MM.1S (cell line): ENCODE results near the gene APOOL.

Experiments used
- EZH2 ChIP-seq: fragments of 300-600 bp; sonication (generic); optimal IDR thresholded peaks from 2 replicates; pipeline ENCODE3; 2017; ENCODE audit warnings: low read depth, mild to moderate bottlenecking, antibody characterized with exemption, low read length, mixed read lengths
- EZH2phosphoT487 ChIP-seq: fragments of 300-600 bp; sonication (generic); IDR thresholded peaks from 2 replicates; pipeline ENCODE4 v1.6.1; 2018; ENCODE audit warnings: antibody characterized with exemption, low read length
- TF ChIP-seq, protein P1 (sequence below): fragments of 300-600 bp; sonication (generic); IDR thresholded peaks from 2 replicates; pipeline ENCODE4 v1.5.1; 2016; ENCODE audit warnings: antibody characterized with exemption, low read length, mixed read lengths

DNA sequence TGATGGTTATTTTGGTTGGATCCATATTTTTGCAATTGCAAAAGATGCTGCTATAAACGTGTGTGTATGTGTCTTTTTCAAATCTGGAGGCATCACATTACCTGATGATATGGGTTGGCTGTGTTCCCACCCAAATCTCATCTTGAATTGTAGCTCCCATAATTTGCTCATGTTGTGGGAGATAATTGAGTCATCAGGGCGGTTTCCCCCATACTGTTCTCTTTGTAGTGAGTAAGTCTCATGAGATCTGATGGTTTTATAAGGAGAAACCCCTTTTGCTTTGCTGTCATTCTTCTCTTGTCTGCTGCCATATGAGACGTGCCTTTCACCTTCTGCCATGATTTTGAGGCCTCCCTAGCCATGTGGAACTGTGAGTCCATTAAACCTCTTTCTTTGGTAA lies 33.4 kb downstream of the APOOL start:
- TF ChIP-seq, protein P1, sequence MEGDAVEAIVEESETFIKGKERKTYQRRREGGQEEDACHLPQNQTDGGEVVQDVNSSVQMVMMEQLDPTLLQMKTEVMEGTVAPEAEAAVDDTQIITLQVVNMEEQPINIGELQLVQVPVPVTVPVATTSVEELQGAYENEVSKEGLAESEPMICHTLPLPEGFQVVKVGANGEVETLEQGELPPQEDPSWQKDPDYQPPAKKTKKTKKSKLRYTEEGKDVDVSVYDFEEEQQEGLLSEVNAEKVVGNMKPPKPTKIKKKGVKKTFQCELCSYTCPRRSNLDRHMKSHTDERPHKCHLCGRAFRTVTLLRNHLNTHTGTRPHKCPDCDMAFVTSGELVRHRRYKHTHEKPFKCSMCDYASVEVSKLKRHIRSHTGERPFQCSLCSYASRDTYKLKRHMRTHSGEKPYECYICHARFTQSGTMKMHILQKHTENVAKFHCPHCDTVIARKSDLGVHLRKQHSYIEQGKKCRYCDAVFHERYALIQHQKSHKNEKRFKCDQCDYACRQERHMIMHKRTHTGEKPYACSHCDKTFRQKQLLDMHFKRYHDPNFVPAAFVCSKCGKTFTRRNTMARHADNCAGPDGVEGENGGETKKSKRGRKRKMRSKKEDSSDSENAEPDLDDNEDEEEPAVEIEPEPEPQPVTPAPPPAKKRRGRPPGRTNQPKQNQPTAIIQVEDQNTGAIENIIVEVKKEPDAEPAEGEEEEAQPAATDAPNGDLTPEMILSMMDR, result no peak
- TF ChIP-seq EZH2 (no peak), EZH2phosphoT487 (no peak)
